Astrocyte of the cerebellum (primary cell): Measurements from ENCODE around the gene PRDM12.

Experiments used
- DNase-seq: peaks from one replicate; pipeline ENCODE4 v3.0.0-alpha.2; 2011; ENCODE audit warnings: low read depth
- H3K4me3 ChIP-seq: 2 replicates; pipeline ENCODE4 v1.5.1; 2011; ENCODE audit warnings: mild to moderate bottlenecking, low read depth, low read length, moderate library complexity
- CTCF ChIP-seq: IDR thresholded peaks from 2 replicates; pipeline ENCODE4 v1.5.1; 2012; ENCODE audit warnings: low read length, low read depth, moderate library complexity, mild to moderate bottlenecking; ENCODE audit errors: missing control alignments
- in situ Hi-C: cut with HindIII; loops from 2 replicates; pipeline ENCODE4 v1.10.0; 2017; ENCODE audit warnings: low sequenced_read_pairs

Gene PRDM12

GRCh38 chr9:130660683-130661450 lies 3.5 kb upstream of the PRDM12 start:
- no peak for TF ChIP-seq CTCF
- in situ Hi-C loops: no loop called here
- no peak for DNase-seq
- peak overlapping the region; percentile 16 for H3K4me3 ChIP-seq

- in situ Hi-C loops: no loop called here
- no peak for TF ChIP-seq CTCF
Measured at GRCh38 chr9:130661451-130662098, 2.8 kb upstream of the PRDM12 start.

GRCh38 chr9:130662099-130662969 lies 2.1 kb upstream of the PRDM12 start:
- DNase-seq: no peak
- in situ Hi-C loops: no loop called here
- TF ChIP-seq CTCF: no peak
- no peak overlapping the region for H3K4me3 ChIP-seq

More at GRCh38 chr9:130661451-130662098, 2.8 kb upstream of the PRDM12 start:
- no peak for DNase-seq
- H3K4me3 ChIP-seq: no peak overlapping the region

GRCh38 chr9:130662970-130663257 lies 1.5 kb upstream of the PRDM12 start:
- in situ Hi-C loops: no loop called here
- no peak for DNase-seq
- H3K4me3 ChIP-seq: no peak overlapping the region
- no peak for TF ChIP-seq CTCF

- in situ Hi-C loops: no loop called here
- no peak for DNase-seq
- no peak for TF ChIP-seq CTCF
- H3K4me3 ChIP-seq: no peak overlapping the region
Measured at GRCh38 chr9:130663258-130663976, 977 bp upstream of the PRDM12 start.

- H3K4me3 ChIP-seq: no peak overlapping the region
- no peak for TF ChIP-seq CTCF
- in situ Hi-C loops: no loop called here
- no peak for DNase-seq
Measured at GRCh38 chr9:130663977-130664250, 480 bp upstream of the PRDM12 start.
